Measurements from ENCODE around the gene THSD4.
A peak's percentile ranks its signal among the peaks of the same experiment; 100 is the strongest.

The THSD4 gene

DNA sequence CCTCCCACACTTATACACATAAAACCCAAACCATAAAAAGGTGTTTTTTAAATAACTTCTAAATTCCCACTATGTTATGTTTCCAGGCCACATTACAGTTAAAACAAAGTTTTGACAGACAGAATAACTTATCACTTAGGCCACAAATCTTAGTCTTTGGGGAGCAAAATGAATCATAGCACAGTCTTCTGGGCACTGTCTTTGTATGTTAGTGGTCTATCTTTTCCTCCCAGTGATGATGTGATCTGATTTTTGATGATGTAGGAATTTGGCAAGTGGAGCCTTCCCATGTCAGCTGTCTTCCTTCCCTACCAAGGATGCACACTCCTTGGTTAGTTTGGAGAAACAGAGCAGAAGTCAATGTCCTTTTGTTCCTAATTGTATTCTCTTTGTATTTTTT lies 67.3 kb downstream of the THSD4 start:
- in situ Hi-C loops (cut with MboI; ENCODE audit: low sequenced_read_pairs): no loop called here
- Histone ChIP-seq H3K27me3 (ENCODE audit: low read depth) (no peaks in the 10 kb centered on the region), H3K9me3 (no peaks in the 10 kb centered on the region), H3K4me1 (peaks cover 16% of the 10 kb centered on the region), H3K36me3 (replicated peaks) (no peaks in the 10 kb centered on the region), H3K4me3 (no peak overlapping the region)
- DNase-seq (ENCODE audit: low spot score in 2 of 2): no peak

DNA sequence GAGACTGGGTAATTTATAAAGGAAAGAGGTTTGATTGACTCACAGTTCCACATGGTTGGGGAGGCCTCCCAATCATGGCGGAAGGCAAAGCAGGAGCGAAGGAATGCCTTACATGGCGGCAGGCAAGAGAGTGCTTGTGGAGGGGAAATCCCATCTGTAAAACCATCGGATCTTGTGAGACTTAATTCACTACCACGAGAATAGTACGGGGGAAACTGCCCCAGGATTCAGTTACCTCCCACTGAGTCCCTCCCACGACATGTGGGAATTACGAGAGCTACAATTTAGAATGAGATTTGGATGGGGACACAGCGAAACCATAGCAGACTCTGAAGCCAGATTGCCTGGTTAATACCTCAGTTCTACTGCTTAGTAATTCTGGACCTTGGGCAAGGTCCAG lies 67.8 kb downstream of the THSD4 start:
- H3K4me1 ChIP-seq: peaks cover 20% of the 10 kb centered on the region
- DNase-seq (ENCODE audit: low spot score in 2 of 2): peak in 1 of 2 experiments; percentile 6
- H3K4me3 ChIP-seq: no peak overlapping the region
- in situ Hi-C loops (cut with MboI; ENCODE audit: low sequenced_read_pairs): no loop called here
- no peaks in the 10 kb centered on the region for H3K36me3 ChIP-seq (replicated peaks)
- H3K27me3 ChIP-seq (ENCODE audit: low read depth): no peaks in the 10 kb centered on the region
- H3K9me3 ChIP-seq: no peaks in the 10 kb centered on the region

DNA sequence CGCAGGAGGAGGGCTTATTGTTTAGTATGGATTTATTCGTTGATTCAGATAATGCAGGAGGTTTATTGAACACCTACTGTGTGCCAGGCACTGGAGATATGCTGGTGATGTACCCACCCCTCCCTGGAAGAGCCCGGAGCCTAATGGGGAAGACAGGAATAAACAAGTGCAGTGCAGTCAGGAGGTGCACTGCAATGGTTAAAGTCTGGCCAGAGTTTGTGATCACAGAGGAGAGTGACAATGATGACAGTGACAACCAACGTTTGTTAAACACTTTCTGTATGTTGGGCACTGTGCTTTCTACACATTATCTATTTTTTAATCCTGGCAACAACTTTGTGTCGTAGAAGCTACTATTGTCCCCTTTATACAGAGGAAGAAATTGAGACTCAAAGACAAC lies 70.4 kb downstream of the THSD4 start:
- in situ Hi-C loops (cut with MboI; ENCODE audit: low sequenced_read_pairs): loop anchor here (5.0 kb wide), 1 partner anchor 177 kb away; no protein-coding TSS in a partner anchor
- Histone ChIP-seq H3K36me3 (replicated peaks) (no peaks in the 10 kb centered on the region), H3K27me3 (ENCODE audit: low read depth) (no peaks in the 10 kb centered on the region), H3K9me3 (no peaks in the 10 kb centered on the region), H3K4me3 (no peak overlapping the region), H3K4me1 (peaks cover 27% of the 10 kb centered on the region)
- DNase-seq (ENCODE audit: low spot score in 2 of 2): peak in 1 of 2 experiments; percentile 6

DNA sequence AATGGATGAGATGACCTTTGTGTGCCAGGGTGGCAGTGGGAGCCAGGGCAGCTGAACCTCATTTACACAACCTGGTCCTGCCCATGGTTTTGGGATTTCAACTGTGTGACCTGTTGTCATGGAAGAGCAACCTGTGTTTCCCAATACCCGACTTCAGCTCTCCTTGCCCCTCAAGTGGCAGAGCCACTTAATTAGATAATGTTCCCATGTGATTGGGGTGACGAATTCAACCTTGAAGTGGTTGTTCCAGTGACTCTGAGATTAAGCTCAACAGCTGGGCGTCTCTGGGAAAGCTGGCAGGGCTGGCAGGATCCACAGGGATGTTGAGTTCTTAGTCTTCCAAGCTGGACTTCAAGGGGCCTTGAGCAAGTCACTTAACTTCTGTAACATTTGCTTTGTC lies 71.0 kb downstream of the THSD4 start:
- no peaks in the 10 kb centered on the region for H3K36me3 ChIP-seq (replicated peaks)
- H3K4me3 ChIP-seq: no peak overlapping the region
- H3K9me3 ChIP-seq: no peaks in the 10 kb centered on the region
- peaks cover 27% of the 10 kb centered on the region for H3K4me1 ChIP-seq
- no peaks in the 10 kb centered on the region for H3K27me3 ChIP-seq (ENCODE audit: low read depth)
- in situ Hi-C loops (cut with MboI; ENCODE audit: low sequenced_read_pairs): loop anchor here (5.0 kb wide), 1 partner anchor 176 kb away; no protein-coding TSS in a partner anchor
- DNase-seq (ENCODE audit: low spot score in 2 of 2): peak in 1 of 2 experiments; percentile 13

DNA sequence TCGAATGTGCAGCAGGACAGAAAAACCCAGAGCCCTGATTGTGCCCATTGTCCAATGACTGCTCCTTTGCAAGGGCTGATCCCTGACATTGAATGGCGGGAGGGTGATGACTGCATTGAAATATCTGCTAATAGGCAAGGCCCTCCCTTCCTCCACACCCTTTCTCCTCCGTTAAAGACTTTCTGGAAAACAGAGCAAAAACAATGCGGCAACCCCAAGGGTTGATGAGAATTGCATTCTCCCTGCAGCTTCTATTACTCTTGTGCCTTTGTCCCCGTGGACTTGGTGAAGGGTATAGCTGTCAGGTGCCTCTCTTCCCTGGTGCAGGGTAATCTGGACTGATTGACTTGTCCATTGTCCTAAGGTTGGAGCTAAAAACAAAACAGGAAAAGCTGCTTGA lies 71.8 kb downstream of the THSD4 start:
- no peaks in the 10 kb centered on the region for H3K36me3 ChIP-seq (replicated peaks)
- DNase-seq (ENCODE audit: low spot score in 2 of 2): peak; percentile 92 to 94
- H3K4me3 ChIP-seq: peak overlapping the region; percentile 0; the same call in 1 of the 2 replicates
- H3K4me1 ChIP-seq: peaks cover 27% of the 10 kb centered on the region
- H3K27me3 ChIP-seq (ENCODE audit: low read depth): no peaks in the 10 kb centered on the region
- no peaks in the 10 kb centered on the region for H3K9me3 ChIP-seq
- in situ Hi-C loops (cut with MboI; ENCODE audit: low sequenced_read_pairs): loop anchor here (5.0 kb wide), 1 partner anchor 175 kb away; no protein-coding TSS in a partner anchor

DNA sequence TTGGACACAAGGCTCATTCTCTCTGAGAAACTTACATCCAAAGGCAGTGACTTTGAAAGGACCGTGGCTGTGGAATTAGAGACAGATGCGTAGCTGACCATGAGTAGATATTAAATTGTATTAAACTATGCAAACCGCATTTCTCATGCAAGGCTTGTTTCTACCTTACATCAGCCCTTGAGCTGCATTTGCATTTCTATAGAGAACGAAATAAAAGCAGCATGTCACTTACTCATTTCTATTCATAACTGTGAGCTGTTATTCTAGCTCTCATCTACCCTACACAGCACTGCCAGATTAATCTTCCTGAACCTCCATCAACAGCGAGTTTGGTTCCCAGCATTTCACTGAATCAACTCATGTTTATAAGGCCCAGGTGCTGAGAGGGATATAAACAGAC lies 72.3 kb downstream of the THSD4 start:
- H3K36me3 ChIP-seq (replicated peaks): no peaks in the 10 kb centered on the region
- peak; percentile 74 to 100 for DNase-seq (ENCODE audit: low spot score in 2 of 2)
- in situ Hi-C loops (cut with MboI; ENCODE audit: low sequenced_read_pairs): loop anchor here (5.0 kb wide), 1 partner anchor 175 kb away; no protein-coding TSS in a partner anchor

DNA sequence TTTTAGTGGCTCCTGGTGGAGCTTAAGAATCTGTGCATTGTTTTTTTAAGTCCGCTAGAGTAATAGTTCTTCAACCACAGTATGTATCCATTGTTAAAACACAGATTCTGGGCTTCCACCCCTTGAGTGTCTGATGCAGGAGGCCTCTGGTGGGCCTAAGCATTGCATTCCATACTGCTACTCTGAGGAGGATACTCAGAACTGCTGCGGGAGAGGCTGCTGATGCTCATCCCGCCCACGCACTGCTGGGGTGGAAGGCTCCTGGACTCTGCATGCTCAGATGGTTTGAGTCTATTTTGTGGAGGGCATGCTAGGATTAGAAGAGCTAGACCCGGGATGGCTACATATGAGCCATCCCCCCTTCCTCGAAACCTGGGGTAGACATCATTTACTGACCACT lies 74.4 kb downstream of the THSD4 start:
- in situ Hi-C loops (cut with MboI; ENCODE audit: low sequenced_read_pairs): loop anchor here (5.0 kb wide), 1 partner anchor 173 kb away; no protein-coding TSS in a partner anchor
- peak in 1 of 2 experiments; percentile 9 for DNase-seq (ENCODE audit: low spot score in 2 of 2)
- Histone ChIP-seq H3K9me3 (no peaks in the 10 kb centered on the region), H3K27me3 (ENCODE audit: low read depth) (no peaks in the 10 kb centered on the region), H3K4me1 (peaks cover 27% of the 10 kb centered on the region), H3K4me3 (no peak overlapping the region), H3K36me3 (replicated peaks) (no peaks in the 10 kb centered on the region)

More for the DNA sequence above, 72.3 kb downstream of the THSD4 start:
- H3K4me1 ChIP-seq: peaks cover 27% of the 10 kb centered on the region
- H3K9me3 ChIP-seq: no peaks in the 10 kb centered on the region
- H3K4me3 ChIP-seq: peak overlapping the region; percentile 0; the same call in 1 of the 2 replicates
- no peaks in the 10 kb centered on the region for H3K27me3 ChIP-seq (ENCODE audit: low read depth)

DNA sequence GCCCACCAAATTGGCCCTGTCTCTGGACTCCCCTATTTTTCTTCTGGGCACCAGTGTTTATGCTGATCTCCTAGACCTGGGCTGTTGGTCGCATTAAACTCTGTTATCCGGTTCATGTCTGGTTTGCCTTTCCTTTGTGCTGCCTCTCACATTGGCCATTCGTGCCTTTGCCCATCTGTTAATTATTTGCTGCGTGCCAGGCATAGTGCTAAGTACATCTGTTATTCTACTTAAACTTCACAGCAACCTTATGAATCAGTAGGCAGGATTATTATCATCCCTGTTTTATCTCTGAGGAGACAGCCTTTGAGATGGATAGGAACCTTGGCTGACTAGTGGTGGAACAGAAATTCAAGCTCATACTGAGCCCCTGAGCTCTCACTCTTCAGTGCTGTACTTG lies 76.0 kb downstream of the THSD4 start:
- H3K27me3 ChIP-seq (ENCODE audit: low read depth): no peaks in the 10 kb centered on the region
- peaks cover 23% of the 10 kb centered on the region for H3K4me1 ChIP-seq
- DNase-seq (ENCODE audit: low spot score in 2 of 2): peak in 1 of 2 experiments; percentile 3
- in situ Hi-C loops (cut with MboI; ENCODE audit: low sequenced_read_pairs): no loop called here
- H3K9me3 ChIP-seq: no peaks in the 10 kb centered on the region
- H3K36me3 ChIP-seq (replicated peaks): no peaks in the 10 kb centered on the region
- no peak overlapping the region for H3K4me3 ChIP-seq

DNA sequence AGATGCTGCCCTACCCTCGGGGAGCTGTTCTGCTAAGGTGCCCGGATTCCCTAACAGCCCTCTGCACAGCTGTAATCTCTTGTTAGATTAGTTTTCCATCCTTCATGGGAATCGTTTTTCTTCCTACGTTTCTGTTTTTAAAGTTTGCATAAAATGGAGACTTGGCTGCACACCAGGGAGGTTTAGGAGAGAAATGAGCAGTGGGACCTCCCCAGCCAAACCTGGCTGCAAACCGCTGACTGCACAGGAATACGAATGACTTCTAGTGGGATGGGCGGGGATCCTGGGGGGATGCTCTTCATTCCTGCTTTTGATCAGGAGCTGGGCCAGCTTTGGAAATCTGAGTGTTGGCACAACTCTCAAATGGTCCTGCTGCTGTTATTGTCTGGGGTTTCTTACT lies 77.5 kb downstream of the THSD4 start:
- Histone ChIP-seq H3K4me1 (peaks cover 10% of the 10 kb centered on the region), H3K4me3 (no peak overlapping the region), H3K27me3 (ENCODE audit: low read depth) (no peaks in the 10 kb centered on the region), H3K9me3 (no peaks in the 10 kb centered on the region), H3K36me3 (replicated peaks) (no peaks in the 10 kb centered on the region)
- DNase-seq (ENCODE audit: low spot score in 2 of 2): peak in 1 of 2 experiments; percentile 4
- in situ Hi-C loops (cut with MboI; ENCODE audit: low sequenced_read_pairs): no loop called here

DNA sequence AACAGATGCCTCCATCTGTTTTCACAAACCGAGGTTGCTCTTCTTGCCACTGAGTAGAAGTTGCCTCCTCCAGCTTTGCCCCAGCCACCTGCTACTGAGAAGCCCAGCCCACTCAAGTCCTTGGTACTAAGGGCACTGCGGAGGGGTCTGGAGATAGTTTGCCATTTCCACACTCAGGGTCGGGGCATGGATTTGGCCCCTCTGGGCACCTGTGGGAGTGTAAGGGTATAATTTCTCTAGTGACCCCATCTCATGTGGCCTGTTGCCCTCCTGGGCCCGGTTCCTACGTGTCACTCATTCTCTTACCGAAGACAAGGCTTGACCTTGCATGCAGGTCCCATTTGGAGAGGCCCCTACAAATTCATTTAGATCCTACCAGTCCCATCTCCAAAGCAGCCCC lies 79.0 kb downstream of the THSD4 start:
- in situ Hi-C loops (cut with MboI; ENCODE audit: low sequenced_read_pairs): no loop called here
- peak in 1 of 2 experiments; percentile 6 for DNase-seq (ENCODE audit: low spot score in 2 of 2)
- Histone ChIP-seq H3K27me3 (ENCODE audit: low read depth) (no peaks in the 10 kb centered on the region), H3K36me3 (replicated peaks) (no peaks in the 10 kb centered on the region), H3K4me3 (no peak overlapping the region), H3K4me1 (no peaks in the 10 kb centered on the region), H3K9me3 (no peaks in the 10 kb centered on the region)

DNA sequence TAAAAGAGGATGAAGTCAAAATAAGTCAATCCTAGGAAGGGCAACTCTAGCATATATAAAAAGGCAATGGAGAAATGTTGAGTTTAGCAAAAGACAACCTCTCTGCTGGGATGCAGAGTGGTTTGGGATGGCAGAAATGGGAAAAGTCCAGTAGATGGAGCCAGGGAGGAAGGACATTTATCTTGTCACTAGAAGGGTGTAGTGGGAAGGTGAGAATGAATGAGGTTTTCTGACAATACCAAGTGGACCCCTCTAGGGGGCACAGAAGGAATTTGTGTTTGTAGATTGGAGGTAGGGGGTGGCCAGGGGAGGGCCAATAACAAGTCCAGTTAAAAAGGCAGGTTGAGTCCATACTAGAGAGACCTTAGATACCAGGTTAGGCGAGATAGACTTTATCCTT lies 80.0 kb downstream of the THSD4 start:
- H3K4me3 ChIP-seq: no peak overlapping the region
- DNase-seq (ENCODE audit: low spot score in 2 of 2): peak; percentile 27 to 58
- H3K27me3 ChIP-seq (ENCODE audit: low read depth): no peaks in the 10 kb centered on the region
- H3K9me3 ChIP-seq: no peaks in the 10 kb centered on the region
- no peaks in the 10 kb centered on the region for H3K36me3 ChIP-seq (replicated peaks)
- in situ Hi-C loops (cut with MboI; ENCODE audit: low sequenced_read_pairs): no loop called here
- H3K4me1 ChIP-seq: no peaks in the 10 kb centered on the region

DNA sequence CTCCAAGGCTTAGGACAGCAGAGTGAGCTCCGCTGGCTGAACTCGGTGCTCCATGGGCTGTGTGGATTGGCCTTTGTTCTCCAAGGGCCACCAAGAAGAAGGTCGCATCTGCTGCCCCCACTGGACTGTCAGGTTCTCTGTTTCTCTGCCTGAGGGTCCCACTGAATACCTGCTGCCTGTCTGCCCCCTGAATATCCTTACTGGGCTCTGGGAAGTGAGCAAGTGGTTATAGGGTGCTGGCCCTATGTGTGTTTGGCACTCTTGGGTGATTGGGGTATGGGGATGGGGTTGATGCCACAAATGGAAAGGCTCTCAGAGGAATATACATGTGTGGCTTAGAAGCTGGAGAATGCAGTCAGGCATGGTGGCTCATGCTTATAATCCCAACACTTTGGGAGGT lies 82.3 kb downstream of the THSD4 start:
- DNase-seq (ENCODE audit: low spot score in 2 of 2): no peak
- Histone ChIP-seq H3K9me3 (no peaks in the 10 kb centered on the region), H3K27me3 (ENCODE audit: low read depth) (no peaks in the 10 kb centered on the region), H3K4me1 (no peaks in the 10 kb centered on the region; the same call in 1 of the 2 replicates), H3K36me3 (replicated peaks) (no peaks in the 10 kb centered on the region), H3K4me3 (no peak overlapping the region)
- in situ Hi-C loops (cut with MboI; ENCODE audit: low sequenced_read_pairs): no loop called here

DNA sequence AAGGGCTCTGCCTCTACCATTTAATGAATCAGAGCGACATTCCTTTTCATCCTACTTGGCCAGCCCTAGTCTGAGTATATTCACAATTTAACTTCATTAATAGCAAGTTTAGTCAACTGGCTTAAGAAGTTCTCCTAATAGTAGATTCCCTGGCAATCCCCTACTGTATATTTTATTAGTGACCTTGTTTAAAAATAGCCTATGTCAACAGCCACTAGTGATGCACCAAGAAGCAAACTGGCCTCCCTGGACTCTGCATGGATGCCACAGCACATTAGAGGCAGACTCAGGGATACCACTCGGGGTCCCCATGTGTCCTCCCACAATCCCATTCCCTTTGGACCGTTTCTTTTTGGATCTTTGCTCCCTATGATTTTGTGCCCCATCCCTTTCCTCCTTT lies 83.6 kb downstream of the THSD4 start:
- no peak for DNase-seq (ENCODE audit: low spot score in 2 of 2)
- H3K4me1 ChIP-seq: no peaks in the 10 kb centered on the region; the same call in 1 of the 2 replicates
- H3K4me3 ChIP-seq: no peak overlapping the region
- no peaks in the 10 kb centered on the region for H3K36me3 ChIP-seq (replicated peaks)
- H3K27me3 ChIP-seq (ENCODE audit: low read depth): no peaks in the 10 kb centered on the region
- in situ Hi-C loops (cut with MboI; ENCODE audit: low sequenced_read_pairs): no loop called here
- no peaks in the 10 kb centered on the region for H3K9me3 ChIP-seq

DNA sequence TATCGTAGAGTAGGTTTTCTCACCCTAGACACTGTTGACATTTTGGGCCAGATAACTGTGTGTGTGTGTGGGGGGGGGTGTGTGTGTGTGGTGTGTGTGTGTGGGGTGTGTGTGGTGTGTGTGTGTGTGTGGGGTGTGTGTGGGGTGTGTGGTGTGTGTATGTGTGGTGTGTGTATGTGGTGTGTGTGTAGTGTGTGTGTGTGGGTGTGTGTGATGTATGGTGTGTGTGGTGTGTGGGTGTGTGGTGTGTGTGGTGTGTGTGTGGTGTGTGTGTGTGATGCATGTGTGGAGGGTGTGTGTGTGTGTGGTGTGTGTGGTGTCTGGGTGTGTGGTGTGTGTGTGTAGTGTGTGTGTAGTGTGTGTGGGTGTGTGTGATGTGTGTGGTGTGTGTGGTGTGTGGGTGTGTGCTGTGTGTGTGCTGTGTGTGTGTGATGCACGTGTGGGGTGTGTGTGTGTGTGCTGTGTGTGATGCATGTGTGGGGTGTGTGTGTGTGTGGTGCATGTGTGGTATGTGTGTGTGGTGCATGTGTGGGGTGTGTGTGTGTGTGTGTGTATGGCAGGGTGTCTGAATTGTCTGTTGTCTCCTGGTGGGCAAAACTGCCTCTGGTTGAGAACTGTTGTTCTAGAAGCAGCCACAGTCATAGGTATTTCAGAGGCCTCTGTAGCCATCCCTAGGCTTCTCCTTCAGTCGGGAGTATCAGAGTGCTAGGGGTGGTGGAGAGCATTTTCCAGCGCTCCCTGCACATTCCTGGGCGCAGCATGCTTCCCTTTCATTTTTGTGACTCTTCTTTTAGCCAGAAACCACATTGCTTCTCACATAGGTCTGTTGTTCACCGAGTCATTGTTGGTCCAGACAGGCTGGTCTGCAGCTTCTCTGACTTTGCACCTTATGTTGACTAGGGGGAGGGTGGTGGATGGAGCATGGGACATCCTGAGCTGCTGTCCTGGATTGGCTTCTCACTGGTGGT lies 84.4 kb downstream of the THSD4 start:
- Histone ChIP-seq H3K4me3 (no peak overlapping the region), H3K36me3 (replicated peaks) (no peaks in the 10 kb centered on the region), H3K4me1 (no peaks in the 10 kb centered on the region; the same call in 1 of the 2 replicates), H3K9me3 (no peaks in the 10 kb centered on the region), H3K27me3 (ENCODE audit: low read depth) (no peaks in the 10 kb centered on the region)
- in situ Hi-C loops (cut with MboI; ENCODE audit: low sequenced_read_pairs): no loop called here
- no peak for DNase-seq (ENCODE audit: low spot score in 2 of 2)

Data from HAP-1 (cell line).